ENCODE data around the gene RABGAP1.

DNA sequence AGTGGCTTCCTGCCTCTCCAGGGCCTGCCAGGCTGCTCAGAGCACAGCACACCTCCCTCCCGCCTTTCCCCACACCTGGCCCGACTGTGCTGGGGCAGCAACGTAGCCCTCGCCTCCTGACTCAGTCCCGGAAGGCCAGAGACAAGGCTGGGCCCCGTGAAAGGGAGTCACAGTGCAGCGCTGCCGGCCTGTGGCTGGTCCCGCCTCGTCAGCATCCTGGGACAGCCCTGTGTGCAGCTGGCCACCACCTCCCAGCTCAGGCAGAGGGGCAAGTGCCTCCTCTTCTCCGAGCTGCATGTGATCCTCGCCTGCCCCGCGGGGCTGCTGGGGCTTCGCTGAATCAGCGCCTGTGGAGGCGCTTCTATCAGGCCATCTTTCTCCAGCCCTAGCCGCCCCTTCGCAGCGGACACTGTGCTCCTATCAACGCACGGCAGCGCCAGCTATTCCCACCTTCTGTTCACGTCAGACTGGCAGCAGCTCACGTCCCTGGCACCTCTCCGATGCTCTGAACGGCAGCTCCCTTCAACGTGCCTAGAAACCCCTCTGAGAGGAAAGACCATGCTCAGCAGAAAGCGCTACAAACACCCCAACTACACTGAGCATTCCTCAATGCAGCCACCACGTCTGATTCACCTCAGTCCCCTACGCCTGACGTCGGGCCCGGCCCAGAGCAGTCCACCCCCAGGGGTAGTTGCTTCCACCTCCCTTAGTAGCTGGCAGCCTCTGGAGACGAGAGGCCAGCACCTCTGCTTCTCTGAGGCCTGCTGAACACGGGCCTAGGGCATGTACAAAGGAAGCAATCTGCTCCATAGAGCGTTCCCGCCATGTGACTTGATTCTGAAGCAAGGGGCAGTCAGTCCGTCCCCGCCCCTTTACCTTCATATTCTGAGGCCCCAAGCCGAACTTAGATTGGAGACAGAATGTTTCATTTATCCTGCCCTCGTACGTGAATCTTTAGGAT, 171.5 kb downstream of the RABGAP1 start:
- TF ChIP-seq, protein P1, sequence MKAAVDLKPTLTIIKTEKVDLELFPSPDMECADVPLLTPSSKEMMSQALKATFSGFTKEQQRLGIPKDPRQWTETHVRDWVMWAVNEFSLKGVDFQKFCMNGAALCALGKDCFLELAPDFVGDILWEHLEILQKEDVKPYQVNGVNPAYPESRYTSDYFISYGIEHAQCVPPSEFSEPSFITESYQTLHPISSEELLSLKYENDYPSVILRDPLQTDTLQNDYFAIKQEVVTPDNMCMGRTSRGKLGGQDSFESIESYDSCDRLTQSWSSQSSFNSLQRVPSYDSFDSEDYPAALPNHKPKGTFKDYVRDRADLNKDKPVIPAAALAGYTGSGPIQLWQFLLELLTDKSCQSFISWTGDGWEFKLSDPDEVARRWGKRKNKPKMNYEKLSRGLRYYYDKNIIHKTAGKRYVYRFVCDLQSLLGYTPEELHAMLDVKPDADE (IDR thresholded peaks at IDR 0.05) = no peak
- no peak for TF ChIP-seq ZNF114 (CRISPR knock-in tag; IDR thresholded peaks at IDR 0.05)
- TF ChIP-seq, protein P2, sequence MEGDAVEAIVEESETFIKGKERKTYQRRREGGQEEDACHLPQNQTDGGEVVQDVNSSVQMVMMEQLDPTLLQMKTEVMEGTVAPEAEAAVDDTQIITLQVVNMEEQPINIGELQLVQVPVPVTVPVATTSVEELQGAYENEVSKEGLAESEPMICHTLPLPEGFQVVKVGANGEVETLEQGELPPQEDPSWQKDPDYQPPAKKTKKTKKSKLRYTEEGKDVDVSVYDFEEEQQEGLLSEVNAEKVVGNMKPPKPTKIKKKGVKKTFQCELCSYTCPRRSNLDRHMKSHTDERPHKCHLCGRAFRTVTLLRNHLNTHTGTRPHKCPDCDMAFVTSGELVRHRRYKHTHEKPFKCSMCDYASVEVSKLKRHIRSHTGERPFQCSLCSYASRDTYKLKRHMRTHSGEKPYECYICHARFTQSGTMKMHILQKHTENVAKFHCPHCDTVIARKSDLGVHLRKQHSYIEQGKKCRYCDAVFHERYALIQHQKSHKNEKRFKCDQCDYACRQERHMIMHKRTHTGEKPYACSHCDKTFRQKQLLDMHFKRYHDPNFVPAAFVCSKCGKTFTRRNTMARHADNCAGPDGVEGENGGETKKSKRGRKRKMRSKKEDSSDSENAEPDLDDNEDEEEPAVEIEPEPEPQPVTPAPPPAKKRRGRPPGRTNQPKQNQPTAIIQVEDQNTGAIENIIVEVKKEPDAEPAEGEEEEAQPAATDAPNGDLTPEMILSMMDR (conservative IDR thresholded peaks at IDR 0.05; ENCODE audit: low read depth in 2 of 2) = no peak
- no peak for TF ChIP-seq EZH2phosphoT487 (IDR thresholded peaks at IDR 0.05; ENCODE audit: unreplicated experiment)
- TF ChIP-seq, protein P3, sequence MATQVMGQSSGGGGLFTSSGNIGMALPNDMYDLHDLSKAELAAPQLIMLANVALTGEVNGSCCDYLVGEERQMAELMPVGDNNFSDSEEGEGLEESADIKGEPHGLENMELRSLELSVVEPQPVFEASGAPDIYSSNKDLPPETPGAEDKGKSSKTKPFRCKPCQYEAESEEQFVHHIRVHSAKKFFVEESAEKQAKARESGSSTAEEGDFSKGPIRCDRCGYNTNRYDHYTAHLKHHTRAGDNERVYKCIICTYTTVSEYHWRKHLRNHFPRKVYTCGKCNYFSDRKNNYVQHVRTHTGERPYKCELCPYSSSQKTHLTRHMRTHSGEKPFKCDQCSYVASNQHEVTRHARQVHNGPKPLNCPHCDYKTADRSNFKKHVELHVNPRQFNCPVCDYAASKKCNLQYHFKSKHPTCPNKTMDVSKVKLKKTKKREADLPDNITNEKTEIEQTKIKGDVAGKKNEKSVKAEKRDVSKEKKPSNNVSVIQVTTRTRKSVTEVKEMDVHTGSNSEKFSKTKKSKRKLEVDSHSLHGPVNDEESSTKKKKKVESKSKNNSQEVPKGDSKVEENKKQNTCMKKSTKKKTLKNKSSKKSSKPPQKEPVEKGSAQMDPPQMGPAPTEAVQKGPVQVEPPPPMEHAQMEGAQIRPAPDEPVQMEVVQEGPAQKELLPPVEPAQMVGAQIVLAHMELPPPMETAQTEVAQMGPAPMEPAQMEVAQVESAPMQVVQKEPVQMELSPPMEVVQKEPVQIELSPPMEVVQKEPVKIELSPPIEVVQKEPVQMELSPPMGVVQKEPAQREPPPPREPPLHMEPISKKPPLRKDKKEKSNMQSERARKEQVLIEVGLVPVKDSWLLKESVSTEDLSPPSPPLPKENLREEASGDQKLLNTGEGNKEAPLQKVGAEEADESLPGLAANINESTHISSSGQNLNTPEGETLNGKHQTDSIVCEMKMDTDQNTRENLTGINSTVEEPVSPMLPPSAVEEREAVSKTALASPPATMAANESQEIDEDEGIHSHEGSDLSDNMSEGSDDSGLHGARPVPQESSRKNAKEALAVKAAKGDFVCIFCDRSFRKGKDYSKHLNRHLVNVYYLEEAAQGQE (IDR thresholded peaks at IDR 0.05; ENCODE audit: unreplicated experiment) = no peak
- TF ChIP-seq POLR2AphosphoS5 (IDR thresholded peaks at IDR 0.05; ENCODE audit: low read depth) = no peak
- TF ChIP-seq NANOG (IDR thresholded peaks at IDR 0.05; ENCODE audit: borderline replicate concordance) = no peak
- no peak for TF ChIP-seq CREB1 (CRISPR knock-in tag; IDR thresholded peaks at IDR 0.05; ENCODE audit: low read depth)
- no peak for TF ChIP-seq JUNB (IDR thresholded peaks at IDR 0.05; ENCODE audit: unreplicated experiment)
- TF ChIP-seq EZH2 (IDR thresholded peaks at IDR 0.05; ENCODE audit: low read depth, unreplicated experiment) = no peak

Measured in GM23338 (cell line).